Right atrium auricular region (tissue), 2 donors: ENCODE data around the gene PTPRK. TPM values are rescaled to one million over a fixed set of nuclear protein-coding genes. Genes with fewer than 3 reads are reported as not detected.
A peak's percentile ranks its signal among the peaks of the same experiment; 100 is the strongest.

ENCODE experiments used
- DNase-seq: peaks from one replicate; pipeline ENCODE4 v3.0.0-alpha.2; 2019; ENCODE audit warnings: low spot score
- H3K27ac ChIP-seq, 2 donors: fragments of 200-600 bp; sonication (generic); 1 replicate in 1 of 2; 2 replicates in 1 of 2; pipeline ENCODE4 v1.5.1; 2016 to 2019
- H3K27me3 ChIP-seq, 2 donors: fragments of 200-600 bp; sonication (generic); one replicate each; pipeline versions ENCODE4 v1.5.1 to v1.6.0; 2017 to 2019
- H3K36me3 ChIP-seq: fragments of 200-600 bp; sonication (generic); one replicate; pipeline ENCODE4 v1.5.1; 2016
- H3K4me1 ChIP-seq, 2 donors: fragments of 200-600 bp; sonication (generic); one replicate each; pipeline versions ENCODE4 v1.5.1 to v1.6.0; 2017 to 2019
- H3K4me3 ChIP-seq, 2 donors: fragments of 200-600 bp; sonication (generic); 1 replicate in 1 of 2; 2 replicates in 1 of 2; pipeline ENCODE4 v1.5.1; 2017 to 2019; ENCODE audit warnings: mild to moderate bottlenecking in 1 of 2, moderate library complexity in 1 of 2
- H3K9me3 ChIP-seq, 2 donors: fragments of 200-600 bp; sonication (generic); one replicate each; pipeline ENCODE4 v1.5.1; 2019
- CTCF ChIP-seq, 2 donors: fragments of 200-600 bp; sonication (generic); IDR thresholded peaks; one replicate each; pipeline ENCODE4 v1.5.1; 2019; ENCODE audit warnings: antibody characterized with exemption in 2 of 2
- total RNA-seq, 2 donors: library from RNA; depleted of rRNA; stranded (reverse); fragments of >200 nt; gene quantifications; one replicate each; pipeline ENCODE4 v1.1.0, GENCODE V29; 2016

Gene PTPRK
- total RNA-seq, 2 donors from 2014 or later: 24.5 to 36.4 TPM

- Histone ChIP-seq H3K36me3 (no peaks in the 10 kb centered on the region), H3K4me3 (no peak overlapping the region), H3K4me1 (peaks cover 0 to 4% of the 10 kb centered on the region in 2 donors), H3K27ac (no peak overlapping the region), H3K27me3 (no peaks in the 10 kb centered on the region), H3K9me3 (no peaks in the 10 kb centered on the region)
- no peak for TF ChIP-seq CTCF (IDR thresholded peaks at IDR 0.05)
- no peak for DNase-seq
These were observed 36.7 kb upstream of the PTPRK start for GRCh38 chr6:128557081-128557480.

GRCh38 chr6:128554302-128554701 is 33.9 kb upstream of the PTPRK start:
- peak in 1 of 2 donors; percentile 54 for TF ChIP-seq CTCF (IDR thresholded peaks at IDR 0.05)
- DNase-seq: no peak
- no peak overlapping the region for H3K4me3 ChIP-seq

GRCh38 chr6:128541261-128541660 is 20.9 kb upstream of the PTPRK start:
- Histone ChIP-seq H3K36me3 (no peaks in the 10 kb centered on the region), H3K4me3 (no peak overlapping the region), H3K27ac (no peak overlapping the region), H3K9me3 (peaks cover 0 to 14% of the 10 kb centered on the region in 2 donors), H3K27me3 (no peaks in the 10 kb centered on the region), H3K4me1 (no peaks in the 10 kb centered on the region)
- no peak for TF ChIP-seq CTCF (IDR thresholded peaks at IDR 0.05)
- DNase-seq: no peak

More at GRCh38 chr6:128554302-128554701, 33.9 kb upstream of the PTPRK start:
- H3K36me3 ChIP-seq: no peaks in the 10 kb centered on the region
- no peaks in the 10 kb centered on the region for H3K9me3 ChIP-seq
- H3K4me1 ChIP-seq: peaks cover 0 to 4% of the 10 kb centered on the region in 2 donors
- H3K27me3 ChIP-seq: no peaks in the 10 kb centered on the region
- H3K27ac ChIP-seq: no peak overlapping the region

- no peak for TF ChIP-seq CTCF (IDR thresholded peaks at IDR 0.05)
- Histone ChIP-seq H3K4me1 (no peaks in the 10 kb centered on the region), H3K9me3 (no peaks in the 10 kb centered on the region), H3K27me3 (no peaks in the 10 kb centered on the region), H3K36me3 (no peaks in the 10 kb centered on the region), H3K4me3 (no peak overlapping the region), H3K27ac (no peak overlapping the region)
- DNase-seq: no peak
These were observed 18.4 kb upstream of the PTPRK start for GRCh38 chr6:128538763-128539162.

GRCh38 chr6:128532827-128533226 is 12.4 kb upstream of the PTPRK start:
- no peaks in the 10 kb centered on the region for H3K36me3 ChIP-seq
- TF ChIP-seq CTCF (IDR thresholded peaks at IDR 0.05): no peak
- H3K9me3 ChIP-seq: no peaks in the 10 kb centered on the region
- H3K4me1 ChIP-seq: no peaks in the 10 kb centered on the region
- H3K27me3 ChIP-seq: no peaks in the 10 kb centered on the region
- DNase-seq: no peak
- H3K4me3 ChIP-seq: no peak overlapping the region
- H3K27ac ChIP-seq: no peak overlapping the region

GRCh38 chr6:128532136-128532535 is 11.7 kb upstream of the PTPRK start:
- TF ChIP-seq CTCF (IDR thresholded peaks at IDR 0.05): no peak
- no peak for DNase-seq
- no peak overlapping the region for H3K4me3 ChIP-seq
- no peak overlapping the region for H3K27ac ChIP-seq
- no peaks in the 10 kb centered on the region for H3K4me1 ChIP-seq
- H3K9me3 ChIP-seq: no peaks in the 10 kb centered on the region
- no peaks in the 10 kb centered on the region for H3K36me3 ChIP-seq
- no peaks in the 10 kb centered on the region for H3K27me3 ChIP-seq
